GM18505 (cell line): ENCODE measurements around the gene PDIA5.

ENCODE experiments used
- ATAC-seq: cut with Tn5 transposase; IDR thresholded peaks from one replicate; pipeline ENCODE4 v1.9.1; 2021; ENCODE audit not compliant: unreplicated experiment
- POLR2A ChIP-seq: IDR thresholded peaks from 4 replicates; pipeline ENCODE4 v1.6.1; 2011; ENCODE audit warnings: borderline replicate concordance; ENCODE audit not compliant: insufficient read depth, insufficient read length; ENCODE audit errors: extremely low read depth

The PDIA5 gene

GRCh38 chr3:123126031-123126430 lies 59.2 kb downstream of the PDIA5 start:
- no peak for TF ChIP-seq POLR2A
- no peak for ATAC-seq

GRCh38 chr3:123126653-123127052 lies 59.8 kb downstream of the PDIA5 start:
- no peak for ATAC-seq
- TF ChIP-seq POLR2A = no peak

- no peak for ATAC-seq
- TF ChIP-seq POLR2A = no peak
Measured at GRCh38 chr3:123129092-123129491, 62.3 kb downstream of the PDIA5 start.

- ATAC-seq = no peak
- no peak for TF ChIP-seq POLR2A
Measured at GRCh38 chr3:123129532-123129931, 62.7 kb downstream of the PDIA5 start.

GRCh38 chr3:123130079-123130750 lies 63.4 kb downstream of the PDIA5 start:
- no peak for ATAC-seq
- no peak for TF ChIP-seq POLR2A

GRCh38 chr3:123134671-123135070 lies 67.8 kb downstream of the PDIA5 start:
- no peak for ATAC-seq
- no peak for TF ChIP-seq POLR2A

- no peak for ATAC-seq
- TF ChIP-seq POLR2A = no peak
Measured at GRCh38 chr3:123137001-123137400, 70.2 kb downstream of the PDIA5 start.

- no peak for ATAC-seq
- no peak for TF ChIP-seq POLR2A
Measured at GRCh38 chr3:123138839-123139444, 72.1 kb downstream of the PDIA5 start.

- TF ChIP-seq POLR2A = no peak
- no peak for ATAC-seq
Measured at GRCh38 chr3:123139522-123139921, 72.7 kb downstream of the PDIA5 start.

GRCh38 chr3:123140550-123140949 lies 73.7 kb downstream of the PDIA5 start:
- no peak for TF ChIP-seq POLR2A

GRCh38 chr3:123141276-123141675 lies 74.5 kb downstream of the PDIA5 start:
- ATAC-seq = no peak
- no peak for TF ChIP-seq POLR2A

More at GRCh38 chr3:123140550-123140949, 73.7 kb downstream of the PDIA5 start:
- no peak for ATAC-seq

- no peak for ATAC-seq
Measured at GRCh38 chr3:123143669-123144411, 77.0 kb downstream of the PDIA5 start.

GRCh38 chr3:123147754-123148535 lies 81.1 kb downstream of the PDIA5 start:
- TF ChIP-seq POLR2A = no peak
- no peak for ATAC-seq

More at GRCh38 chr3:123143669-123144411, 77.0 kb downstream of the PDIA5 start:
- TF ChIP-seq POLR2A = no peak
